ENCODE data around the gene ADRM1. TPM values are rescaled to one million over a fixed set of nuclear protein-coding genes. Genes with fewer than 3 reads are reported as not detected.

Gene ADRM1
- polyA plus RNA-seq, 1 experiment, result 58.5 TPM

DNA sequence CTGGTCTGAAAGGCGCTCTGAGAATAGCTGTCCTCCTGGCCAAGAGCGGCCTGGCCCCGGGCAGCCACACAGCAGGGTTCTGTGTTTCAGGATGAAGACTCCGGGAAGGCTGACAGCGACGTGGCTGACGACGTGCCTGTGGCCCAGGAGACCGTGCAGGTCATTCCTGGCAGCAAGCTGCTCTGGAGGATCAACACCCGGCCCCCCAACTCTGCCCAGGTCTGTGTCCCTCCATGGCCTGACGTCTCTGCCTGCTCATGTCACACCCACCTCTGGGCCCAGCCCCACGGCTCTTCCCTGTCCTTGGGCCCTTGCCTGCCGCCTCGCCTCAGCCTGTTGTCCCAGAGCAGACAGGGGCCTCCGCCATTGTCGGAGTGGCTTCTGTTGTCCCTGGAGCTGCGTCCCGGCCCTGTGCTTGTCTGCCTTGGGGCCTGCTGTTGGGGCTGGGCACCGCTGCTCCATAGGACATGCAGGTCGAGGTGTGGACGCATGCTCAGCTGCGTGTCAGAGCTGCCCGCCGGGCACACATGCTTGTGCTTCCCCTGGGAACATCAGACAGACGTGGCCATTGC lies 16.2 kb upstream of the ADRM1 start:
- TF ChIP-seq, protein P1, sequence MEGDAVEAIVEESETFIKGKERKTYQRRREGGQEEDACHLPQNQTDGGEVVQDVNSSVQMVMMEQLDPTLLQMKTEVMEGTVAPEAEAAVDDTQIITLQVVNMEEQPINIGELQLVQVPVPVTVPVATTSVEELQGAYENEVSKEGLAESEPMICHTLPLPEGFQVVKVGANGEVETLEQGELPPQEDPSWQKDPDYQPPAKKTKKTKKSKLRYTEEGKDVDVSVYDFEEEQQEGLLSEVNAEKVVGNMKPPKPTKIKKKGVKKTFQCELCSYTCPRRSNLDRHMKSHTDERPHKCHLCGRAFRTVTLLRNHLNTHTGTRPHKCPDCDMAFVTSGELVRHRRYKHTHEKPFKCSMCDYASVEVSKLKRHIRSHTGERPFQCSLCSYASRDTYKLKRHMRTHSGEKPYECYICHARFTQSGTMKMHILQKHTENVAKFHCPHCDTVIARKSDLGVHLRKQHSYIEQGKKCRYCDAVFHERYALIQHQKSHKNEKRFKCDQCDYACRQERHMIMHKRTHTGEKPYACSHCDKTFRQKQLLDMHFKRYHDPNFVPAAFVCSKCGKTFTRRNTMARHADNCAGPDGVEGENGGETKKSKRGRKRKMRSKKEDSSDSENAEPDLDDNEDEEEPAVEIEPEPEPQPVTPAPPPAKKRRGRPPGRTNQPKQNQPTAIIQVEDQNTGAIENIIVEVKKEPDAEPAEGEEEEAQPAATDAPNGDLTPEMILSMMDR (IDR thresholded peaks at IDR 0.05; ENCODE audit: low read depth, low read length), result no peak
- no peaks in the 10 kb centered on the region for H3K27me3 ChIP-seq (ENCODE audit: control insufficient read depth, insufficient read depth, low read length)
- ChIA-PET CTCF (no interaction called here), POLR2A (interaction anchor here (0.6 kb wide), 1 partner anchor 113 kb away, joined by 5 read pairs; no protein-coding TSS in a partner anchor)
- H3K4me3 ChIP-seq (ENCODE audit: low read depth, low read length), result no peak overlapping the region
- no peaks in the 10 kb centered on the region; the same call in 1 of the 2 replicates for H3K9me3 ChIP-seq (ENCODE audit: control insufficient read depth, insufficient read depth, low read length)
- no peak overlapping the region for H3K27ac ChIP-seq (ENCODE audit: low read depth, low read length)
- no peak for DNase-seq (ENCODE audit: low read depth, low spot score)

DNA sequence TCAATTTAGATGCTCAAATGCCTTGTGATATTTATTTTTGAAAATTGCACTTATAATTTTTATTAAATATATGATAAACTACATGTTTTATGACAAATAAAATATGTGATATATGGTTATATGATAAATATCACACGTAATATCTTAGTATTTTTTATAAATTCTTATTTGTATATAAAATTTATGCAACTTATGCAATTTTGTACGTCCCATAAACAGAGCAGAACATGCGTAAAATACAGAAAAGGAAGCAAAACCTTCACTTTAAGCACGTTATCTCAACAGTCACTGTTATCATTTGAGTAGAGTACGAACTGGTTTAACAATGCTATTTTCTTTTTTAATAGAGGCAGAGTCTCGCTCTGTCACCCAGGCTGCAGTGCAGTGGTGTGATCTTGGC lies 15.7 kb upstream of the ADRM1 start:
- ChIA-PET CTCF (no interaction called here), POLR2A (interaction anchor here (0.6 kb wide), 1 partner anchor 113 kb away, joined by 5 read pairs; no protein-coding TSS in a partner anchor)
- TF ChIP-seq, protein P1 (IDR thresholded peaks at IDR 0.05; ENCODE audit: low read depth, low read length), result no peak
- Histone ChIP-seq H3K27me3 (ENCODE audit: control insufficient read depth, insufficient read depth, low read length) (no peaks in the 10 kb centered on the region), H3K9me3 (ENCODE audit: control insufficient read depth, insufficient read depth, low read length) (no peaks in the 10 kb centered on the region; the same call in 1 of the 2 replicates), H3K4me3 (ENCODE audit: low read depth, low read length) (no peak overlapping the region), H3K27ac (ENCODE audit: low read depth, low read length) (no peak overlapping the region)
- DNase-seq (ENCODE audit: low read depth, low spot score), result no peak

- TF ChIP-seq, protein P1 (IDR thresholded peaks at IDR 0.05; ENCODE audit: low read depth, low read length), result no peak
- H3K4me3 ChIP-seq (ENCODE audit: low read depth, low read length), result no peak overlapping the region
- no peak overlapping the region for H3K27ac ChIP-seq (ENCODE audit: low read depth, low read length)
- DNase-seq (ENCODE audit: low read depth, low spot score), result no peak
- ChIA-PET CTCF (no interaction called here), POLR2A (no interaction called here)
- H3K9me3 ChIP-seq (ENCODE audit: control insufficient read depth, insufficient read depth, low read length), result no peaks in the 10 kb centered on the region; the same call in 1 of the 2 replicates
- H3K27me3 ChIP-seq (ENCODE audit: control insufficient read depth, insufficient read depth, low read length), result no peaks in the 10 kb centered on the region
These were observed 14.8 kb upstream of the ADRM1 start for GRCh38 chr20:62287759-62288534.

DNA sequence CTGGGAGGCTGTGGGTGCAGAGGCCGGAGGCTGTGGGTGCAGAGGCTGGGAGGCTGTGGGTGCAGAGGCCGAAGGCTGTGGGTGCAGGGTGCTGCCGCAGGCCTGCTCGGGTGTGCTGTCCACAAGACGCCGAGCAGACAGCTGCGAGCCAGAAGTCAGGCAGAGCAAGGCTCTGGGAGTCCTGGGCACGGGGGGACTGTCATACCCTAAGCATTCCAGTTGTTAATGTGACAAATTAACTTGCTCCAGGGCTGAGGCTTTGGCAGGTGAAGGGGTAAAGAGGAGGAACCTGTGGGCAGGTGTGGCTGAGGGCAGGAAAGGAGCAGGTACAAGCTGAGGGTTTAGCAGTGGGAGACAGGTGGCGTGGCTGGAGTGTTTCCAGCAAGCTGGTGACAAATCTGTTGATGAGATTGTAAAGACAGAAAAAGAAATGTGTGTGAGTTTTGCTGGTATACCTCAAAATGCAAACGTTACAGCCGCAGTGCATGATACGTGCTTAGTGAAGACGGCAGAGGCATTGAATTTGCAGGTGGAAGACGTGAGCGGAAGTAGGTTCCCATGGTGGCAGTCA lies 14.2 kb upstream of the ADRM1 start:
- no peaks in the 10 kb centered on the region; the same call in 1 of the 2 replicates for H3K9me3 ChIP-seq (ENCODE audit: control insufficient read depth, insufficient read depth, low read length)

More for the DNA sequence above, 14.2 kb upstream of the ADRM1 start:
- H3K27ac ChIP-seq (ENCODE audit: low read depth, low read length), result no peak overlapping the region
- ChIA-PET POLR2A (no interaction called here), CTCF (no interaction called here)
- no peak for DNase-seq (ENCODE audit: low read depth, low spot score)
- H3K4me3 ChIP-seq (ENCODE audit: low read depth, low read length), result no peak overlapping the region
- TF ChIP-seq, protein P1 (IDR thresholded peaks at IDR 0.05; ENCODE audit: low read depth, low read length), result no peak
- H3K27me3 ChIP-seq (ENCODE audit: control insufficient read depth, insufficient read depth, low read length), result no peaks in the 10 kb centered on the region

Measured in AG04450 (cell line).